H9 (cell line): ENCODE measurements around the gene OGFOD3. TPM values are rescaled to one million over a fixed set of nuclear protein-coding genes. Genes with fewer than 3 reads are reported as not detected.

ENCODE experiments used
- DNase-seq: peaks from one replicate; pipeline ENCODE4 v3.0.0-alpha.2; 2017
- H2AFZ ChIP-seq: one replicate; pipeline ENCODE4 v1.6.1; 2013; ENCODE audit warnings: mild to moderate bottlenecking, low read length, control low read depth, moderate library complexity
- H2AK5ac ChIP-seq: 2 replicates; pipeline ENCODE4 v1.6.1; 2013; ENCODE audit warnings: low read length, control low read depth, mixed read lengths; ENCODE audit not compliant: insufficient read length
- H2BK120ac ChIP-seq: one replicate; pipeline ENCODE4 v1.6.1; 2013; ENCODE audit warnings: low read depth, mild to moderate bottlenecking, low read length, control low read depth, inconsistent platforms; ENCODE audit not compliant: poor library complexity, severe bottlenecking
- H2BK12ac ChIP-seq: 2 replicates; pipeline ENCODE4 v1.6.1; 2013; ENCODE audit warnings: low read length, control low read depth, mixed read lengths, low read depth; ENCODE audit not compliant: insufficient read length
- H2BK15ac ChIP-seq: 2 replicates; pipeline ENCODE4 v1.6.1; 2013; ENCODE audit warnings: low read depth, low read length, control low read depth
- H2BK20ac ChIP-seq: one replicate; pipeline ENCODE4 v1.6.1; 2013; ENCODE audit warnings: low read depth, mild to moderate bottlenecking, low read length, control low read depth, inconsistent platforms; ENCODE audit not compliant: poor library complexity, severe bottlenecking
- H2BK5ac ChIP-seq: 2 replicates; pipeline ENCODE4 v1.6.1; 2013; ENCODE audit warnings: low read length, control low read depth, mixed read lengths; ENCODE audit not compliant: insufficient read length
- H3K14ac ChIP-seq: 2 replicates; pipeline ENCODE4 v1.6.1; 2013; ENCODE audit warnings: low read length, control low read depth; ENCODE audit not compliant: insufficient read depth
- H3K18ac ChIP-seq: 2 replicates; pipeline ENCODE4 v1.6.1; 2013; ENCODE audit warnings: low read depth, mild to moderate bottlenecking, mixed read lengths, low read length, control low read depth; ENCODE audit not compliant: insufficient read length
- H3K23ac ChIP-seq: 2 replicates; pipeline ENCODE4 v1.6.1; 2013; ENCODE audit warnings: low read length, control low read depth, mixed read lengths, low read depth; ENCODE audit not compliant: insufficient read length
- H3K23me2 ChIP-seq: 2 replicates; pipeline ENCODE4 v1.6.1; 2013; ENCODE audit warnings: low read depth, mild to moderate bottlenecking, mixed read lengths, low read length, control low read depth; ENCODE audit not compliant: insufficient read length, poor library complexity, severe bottlenecking
- H3K27ac ChIP-seq: 2 replicates; pipeline ENCODE4 v1.5.1; 2013; ENCODE audit warnings: low read length, control low read depth, mixed read lengths, low read depth; ENCODE audit not compliant: insufficient read length
- H3K27me3 ChIP-seq: 2 replicates; pipeline ENCODE4 v1.6.1; 2013; ENCODE audit warnings: low read length, control low read depth, inconsistent platforms; ENCODE audit not compliant: insufficient read depth
- H3K4ac ChIP-seq: 2 replicates; pipeline ENCODE4 v1.6.1; 2013; ENCODE audit warnings: low read depth, mild to moderate bottlenecking, control low read depth, inconsistent platforms, low read length, moderate library complexity
- H3K4me1 ChIP-seq: 2 replicates; pipeline ENCODE4 v1.6.1; 2013; ENCODE audit warnings: low read length, control low read depth, inconsistent platforms; ENCODE audit not compliant: insufficient read depth
- H3K4me2 ChIP-seq: 2 replicates; pipeline ENCODE4 v1.6.1; 2013; ENCODE audit warnings: low read length, control low read depth, mixed read lengths; ENCODE audit not compliant: insufficient read length, insufficient read depth
- H3K56ac ChIP-seq: 2 replicates; pipeline ENCODE4 v1.6.1; 2013; ENCODE audit warnings: low read depth, mild to moderate bottlenecking, mixed read lengths, low read length, control low read depth; ENCODE audit not compliant: insufficient read length
- H3K79me1 ChIP-seq: 2 replicates; pipeline ENCODE4 v1.6.1; 2013; ENCODE audit warnings: low read depth, mild to moderate bottlenecking, moderate library complexity, low read length, control low read depth, inconsistent platforms; ENCODE audit not compliant: insufficient read depth, poor library complexity, severe bottlenecking
- H3K79me2 ChIP-seq: 2 replicates; pipeline ENCODE4 v1.6.1; 2013; ENCODE audit warnings: low read length, control low read depth, inconsistent platforms; ENCODE audit not compliant: insufficient read depth
- H3K9ac ChIP-seq: 2 replicates; pipeline ENCODE4 v1.6.1; 2013; ENCODE audit warnings: low read length, control low read depth, mixed read lengths; ENCODE audit not compliant: insufficient read length; ENCODE audit errors: extremely low read depth
- H3K9me3 ChIP-seq: one replicate; pipeline ENCODE4 v1.6.1; 2013; ENCODE audit warnings: low read depth, low read length, inconsistent platforms; ENCODE audit not compliant: control insufficient read depth
- H3T11ph ChIP-seq: one replicate; pipeline ENCODE4 v1.6.1; 2013; ENCODE audit warnings: mild to moderate bottlenecking, low read length, control low read depth, inconsistent platforms
- H4K20me1 ChIP-seq: one replicate; pipeline ENCODE4 v1.6.1; 2013; ENCODE audit not compliant: control insufficient read depth, insufficient read length, insufficient read depth
- H4K5ac ChIP-seq: 2 replicates; pipeline ENCODE4 v1.6.1; 2013; ENCODE audit warnings: low read depth, mild to moderate bottlenecking, mixed read lengths, low read length, control low read depth; ENCODE audit not compliant: insufficient read length
- H4K8ac ChIP-seq: replicated peaks from 2 replicates; pipeline ENCODE4 v1.6.1; 2013; ENCODE audit warnings: low read length, control low read depth, mixed read lengths, low read depth; ENCODE audit not compliant: insufficient read length
- H4K91ac ChIP-seq: 2 replicates; pipeline ENCODE4 v1.6.1; 2013; ENCODE audit warnings: low read depth, mild to moderate bottlenecking, moderate library complexity, mixed read lengths, low read length, control low read depth; ENCODE audit not compliant: insufficient read length
- H3K27ac Mint-ChIP-seq, 3 experiments: 2 replicates in 2 of 3; 3 replicates in 1 of 3; pipeline ENCODE4 v1.8.0; 2020 to 2021; ENCODE audit warnings: mixed read lengths in 3 of 3, mild to moderate bottlenecking in 1 of 3, moderate library complexity in 1 of 3
- H3K27me3 Mint-ChIP-seq: 2 replicates; pipeline ENCODE4 v1.8.0; 2021; ENCODE audit warnings: low read depth, mild to moderate bottlenecking, moderate library complexity, mixed read lengths
- H3K36me3 Mint-ChIP-seq, 3 experiments: 2 replicates in 2 of 3; 3 replicates in 1 of 3; pipeline ENCODE4 v1.8.0; 2020 to 2021; ENCODE audit warnings: low read depth in 3 of 3, mixed read lengths in 3 of 3; ENCODE audit not compliant: insufficient read depth in 1 of 3
- H3K4me1 Mint-ChIP-seq, 2 experiments: 2 replicates each; pipeline ENCODE4 v1.8.0; 2020; ENCODE audit warnings: mixed read lengths in 2 of 2
- H3K4me3 Mint-ChIP-seq, 2 experiments: 2 replicates in 1 of 2; 3 replicates in 1 of 2; pipeline ENCODE4 v1.8.0; 2020 to 2021; ENCODE audit warnings: mild to moderate bottlenecking in 2 of 2, mixed read lengths in 2 of 2, moderate library complexity in 1 of 2
- H3K9me3 Mint-ChIP-seq, 2 experiments: 2 replicates in 1 of 2; 3 replicates in 1 of 2; pipeline ENCODE4 v1.8.0; 2020; ENCODE audit warnings: mild to moderate bottlenecking in 2 of 2, mixed read lengths in 2 of 2, moderate library complexity in 1 of 2
- WGBS: extraction: QIAGEN DNeasy Blood & Tissue Kit; methylation state at CpG from one replicate; pipeline ENCODE4 v1.1.7; 2013; ENCODE audit warnings: missing lambda C conversion rate, low lambda C conversion rate, mixed read lengths; ENCODE audit not compliant: insufficient read length; ENCODE audit errors: extremely low coverage; 5-methylcytosine and 5-hydroxymethylcytosine counted together
- total RNA-seq: library from RNA; stranded (reverse); gene quantifications from 2 replicates; pipeline ENCODE4 v1.2.1, GENCODE V29; 2021
- TF ChIP-seq, protein P1 (sequence below): fragments of 200-600 bp; sonication (generic); conservative IDR thresholded peaks from 3 replicates; pipeline ENCODE4 v1.8.0; 2021; ENCODE audit warnings: antibody characterized with exemption, mild to moderate bottlenecking

OGFOD3 gene
- total RNA-seq, 1 experiment from 2014 or later, result 27.8 TPM

DNA sequence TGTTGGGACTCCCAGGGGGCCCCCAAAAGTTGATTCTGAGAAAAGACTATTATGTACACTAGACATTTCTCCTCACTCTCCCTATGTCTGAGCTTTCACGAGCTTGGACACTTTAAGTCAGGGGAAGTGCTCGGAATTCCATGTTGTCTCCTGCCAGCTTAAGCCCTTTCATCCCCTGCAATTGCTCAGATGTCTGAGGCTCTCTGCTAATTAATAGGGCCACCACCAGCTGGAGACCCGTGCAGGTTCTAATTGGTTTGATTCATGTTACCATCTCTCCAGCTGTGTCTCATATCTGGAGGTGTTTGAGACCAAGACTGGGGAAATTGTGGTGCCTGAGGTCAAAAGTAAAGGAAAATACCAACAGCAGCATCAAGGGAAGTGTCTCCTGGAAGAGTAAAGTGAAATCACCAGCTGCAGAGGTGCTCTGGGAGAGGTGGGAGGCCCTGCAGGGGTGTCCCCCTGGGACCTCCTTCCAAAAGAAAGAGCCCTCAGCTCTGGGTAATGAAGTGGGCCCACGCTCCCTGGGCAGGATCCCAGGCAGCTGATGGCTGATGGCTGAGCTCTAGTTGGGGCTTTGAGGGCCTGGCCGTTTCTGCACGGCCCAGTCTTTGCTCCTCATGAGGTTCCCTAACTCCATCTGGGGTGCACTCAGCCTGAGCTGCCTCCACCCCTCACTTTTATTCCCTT, 52.6 kb downstream of the OGFOD3 start:
- Mint-ChIP-seq H3K9me3 (peaks cover 5 to 8% of the 10 kb centered on the region in 2 experiments; a peak in 4 of 5 replicates), H3K4me1 (peaks cover 15 to 21% of the 10 kb centered on the region in 2 experiments), H3K36me3 (peaks cover 0 to 4% (median 3%) of the 10 kb centered on the region in 3 experiments; a peak in 2 of 7 replicates), H3K27ac (no peak overlapping the region), H3K4me3 (no peak overlapping the region), H3K27me3 (peaks cover 41% of the 10 kb centered on the region)
- Histone ChIP-seq H2BK120ac (no peak overlapping the region), H3K4me2 (no peak overlapping the region), H2AFZ (no peak overlapping the region), H4K20me1 (no peaks in the 10 kb centered on the region), H3K79me2 (no peaks in the 10 kb centered on the region), H2BK5ac (no peak overlapping the region), H2BK20ac (no peak overlapping the region), H4K8ac (no peak overlapping the region), H3K9ac (no peak overlapping the region), H4K91ac (no peak overlapping the region), H2AK5ac (no peak overlapping the region), H2BK12ac (no peak overlapping the region), H3K14ac (no peak overlapping the region), H4K5ac (no peak overlapping the region), H3K4ac (no peak overlapping the region), H3K9me3 (no peaks in the 10 kb centered on the region), H3K18ac (no peak overlapping the region), H3K23me2 (no peaks in the 10 kb centered on the region), H3K56ac (no peak overlapping the region), H2BK15ac (0 out of 2 replicates have a peak overlapping the region, but pooled peaks have one; percentile 14), H3K79me1 (no peaks in the 10 kb centered on the region), H3K27ac (no peak overlapping the region), H3K4me1 (no peaks in the 10 kb centered on the region), H3K27me3 (peaks cover 2% of the 10 kb centered on the region; the same call in 1 of the 2 replicates), H3K23ac (no peak overlapping the region), H3T11ph (no peak overlapping the region)
- TF ChIP-seq, protein P1, sequence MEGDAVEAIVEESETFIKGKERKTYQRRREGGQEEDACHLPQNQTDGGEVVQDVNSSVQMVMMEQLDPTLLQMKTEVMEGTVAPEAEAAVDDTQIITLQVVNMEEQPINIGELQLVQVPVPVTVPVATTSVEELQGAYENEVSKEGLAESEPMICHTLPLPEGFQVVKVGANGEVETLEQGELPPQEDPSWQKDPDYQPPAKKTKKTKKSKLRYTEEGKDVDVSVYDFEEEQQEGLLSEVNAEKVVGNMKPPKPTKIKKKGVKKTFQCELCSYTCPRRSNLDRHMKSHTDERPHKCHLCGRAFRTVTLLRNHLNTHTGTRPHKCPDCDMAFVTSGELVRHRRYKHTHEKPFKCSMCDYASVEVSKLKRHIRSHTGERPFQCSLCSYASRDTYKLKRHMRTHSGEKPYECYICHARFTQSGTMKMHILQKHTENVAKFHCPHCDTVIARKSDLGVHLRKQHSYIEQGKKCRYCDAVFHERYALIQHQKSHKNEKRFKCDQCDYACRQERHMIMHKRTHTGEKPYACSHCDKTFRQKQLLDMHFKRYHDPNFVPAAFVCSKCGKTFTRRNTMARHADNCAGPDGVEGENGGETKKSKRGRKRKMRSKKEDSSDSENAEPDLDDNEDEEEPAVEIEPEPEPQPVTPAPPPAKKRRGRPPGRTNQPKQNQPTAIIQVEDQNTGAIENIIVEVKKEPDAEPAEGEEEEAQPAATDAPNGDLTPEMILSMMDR, result no peak
- no CpG with 5 or more reads among the region's 6 CpGs for WGBS
- no peak for DNase-seq
